GM21529 (cell line): ENCODE data around the gene CCR7.
"Not testable (repeated sequence)": the region's sequence is repeated elsewhere in the genome, so short reads cannot be mapped to it uniquely, and the experiment has no call there.

Source experiments
- ATAC-seq: cut with Tn5 transposase; IDR thresholded peaks from one replicate; pipeline ENCODE4 v1.9.1; 2021; ENCODE audit not compliant: unreplicated experiment

Gene CCR7

DNA sequence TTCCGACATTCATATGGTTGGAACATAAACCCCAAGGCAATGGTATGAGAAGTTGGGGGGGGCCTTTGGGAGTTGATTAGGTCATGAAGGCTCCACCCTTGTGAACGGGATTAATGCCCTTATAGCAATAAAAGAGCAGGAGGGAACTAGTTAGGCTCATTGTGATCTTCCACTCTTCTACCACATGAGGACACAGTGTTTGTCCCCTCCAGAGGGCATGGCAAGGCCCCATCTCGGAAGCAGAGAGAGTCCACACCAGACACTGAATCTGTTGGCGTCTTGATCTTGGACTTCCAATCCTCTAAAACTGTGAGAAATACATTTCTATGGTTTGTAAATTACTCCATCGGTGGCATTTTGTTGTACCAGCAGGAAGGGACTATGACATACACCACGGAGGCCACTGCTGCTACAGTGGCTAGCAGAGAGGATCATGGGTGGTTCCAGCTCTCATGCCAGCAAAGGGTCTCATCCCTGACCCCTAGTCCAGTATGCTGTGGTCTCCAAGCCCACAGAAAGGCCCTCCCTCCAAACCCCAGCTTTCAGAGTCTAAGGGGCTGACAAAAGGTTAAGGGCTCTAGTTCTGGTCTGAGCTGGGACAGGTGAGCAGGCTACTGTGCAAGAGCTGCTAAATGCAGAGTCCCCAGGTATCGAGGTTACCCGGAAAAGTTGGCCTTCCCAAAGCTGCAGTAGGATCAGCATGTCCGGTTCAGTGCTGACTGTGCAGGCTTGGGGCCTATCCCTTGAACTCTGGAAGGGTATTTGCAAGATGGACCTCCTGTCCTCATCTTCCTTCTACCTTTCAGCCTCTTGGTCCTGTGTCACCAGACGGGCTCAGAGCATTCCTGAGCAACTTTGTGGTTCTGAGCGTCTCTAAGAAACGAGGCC is 12.2 kb downstream of the CCR7 start:
- no peak for ATAC-seq

DNA sequence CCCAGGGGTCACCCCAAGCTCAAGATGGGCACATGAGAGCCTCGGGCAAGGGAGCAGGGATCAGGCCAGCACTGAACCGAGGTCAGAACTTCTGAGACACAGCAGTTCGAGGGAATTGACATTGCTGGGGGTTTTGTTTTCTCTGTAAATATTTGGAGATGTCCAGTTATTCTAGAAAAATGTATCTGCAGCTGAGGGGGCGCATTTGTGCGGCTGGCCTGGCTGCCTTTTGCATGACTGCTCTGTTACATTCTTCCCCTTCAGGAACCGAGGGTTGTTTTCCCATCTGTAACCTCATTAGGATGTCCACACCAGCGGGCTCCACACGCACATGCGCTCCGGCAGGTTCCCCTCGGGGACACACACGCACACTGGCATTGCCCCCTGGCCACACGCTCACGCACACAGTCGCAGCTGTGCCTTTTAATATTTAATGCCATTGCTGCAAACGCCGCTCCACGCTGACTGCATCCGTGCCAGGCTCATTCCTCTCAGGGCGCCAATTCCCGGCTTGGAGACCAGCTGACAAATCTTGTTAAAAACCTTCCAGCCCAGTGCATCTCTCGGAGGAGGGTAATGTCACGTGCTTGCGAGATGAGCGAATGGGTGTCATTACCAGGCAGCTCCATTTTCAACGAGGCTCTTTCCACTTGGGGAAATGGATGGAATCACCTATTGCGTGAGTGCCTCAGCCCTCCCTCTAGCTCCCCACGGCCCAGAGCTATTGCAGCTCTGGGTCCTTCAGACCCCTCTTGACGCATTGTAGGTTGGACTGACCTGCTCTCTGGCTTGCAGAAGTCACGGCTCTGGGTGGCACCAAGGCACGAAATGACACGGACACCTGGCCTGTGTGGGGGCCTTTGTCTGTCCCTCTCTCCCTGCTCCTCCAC is 13.1 kb downstream of the CCR7 start:
- no peak for ATAC-seq

DNA sequence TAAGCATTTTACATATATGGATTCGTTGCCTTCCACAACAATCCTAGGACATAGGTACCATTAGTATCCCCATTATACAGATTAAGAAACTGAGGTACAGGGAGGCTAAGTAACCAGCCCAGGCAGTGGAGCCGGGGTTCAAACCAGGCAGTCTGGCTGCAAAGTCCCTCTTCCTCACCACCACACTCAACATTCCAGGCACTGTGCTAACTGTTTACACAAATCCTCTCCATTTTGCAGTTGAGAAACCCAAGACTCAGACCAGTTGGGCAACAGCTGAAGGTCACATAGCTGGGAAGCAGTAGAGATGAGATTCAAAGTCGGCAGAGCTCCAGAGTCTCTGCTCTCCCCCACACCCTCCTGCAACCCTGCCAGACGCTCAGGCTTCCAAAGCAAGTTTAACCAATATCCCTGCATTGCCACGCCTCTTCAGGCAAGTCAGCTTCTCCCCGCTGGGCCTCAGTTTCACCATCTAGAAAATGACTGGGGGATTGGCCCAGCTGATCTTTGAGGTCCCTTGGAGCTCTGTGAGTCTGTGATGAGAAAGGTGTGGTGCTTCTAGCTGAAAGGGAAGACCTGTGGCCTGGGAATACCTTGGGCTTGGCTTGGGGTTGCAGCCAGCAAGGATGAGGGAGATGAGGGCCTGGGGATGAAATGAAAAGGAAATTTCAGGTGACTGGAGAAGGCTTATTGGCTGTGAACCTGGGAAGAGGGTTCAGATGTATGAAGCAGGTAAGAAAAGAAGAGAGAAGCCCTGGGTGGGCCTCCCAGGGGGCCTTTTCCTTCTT is 14.0 kb downstream of the CCR7 start:
- ATAC-seq = no peak

DNA sequence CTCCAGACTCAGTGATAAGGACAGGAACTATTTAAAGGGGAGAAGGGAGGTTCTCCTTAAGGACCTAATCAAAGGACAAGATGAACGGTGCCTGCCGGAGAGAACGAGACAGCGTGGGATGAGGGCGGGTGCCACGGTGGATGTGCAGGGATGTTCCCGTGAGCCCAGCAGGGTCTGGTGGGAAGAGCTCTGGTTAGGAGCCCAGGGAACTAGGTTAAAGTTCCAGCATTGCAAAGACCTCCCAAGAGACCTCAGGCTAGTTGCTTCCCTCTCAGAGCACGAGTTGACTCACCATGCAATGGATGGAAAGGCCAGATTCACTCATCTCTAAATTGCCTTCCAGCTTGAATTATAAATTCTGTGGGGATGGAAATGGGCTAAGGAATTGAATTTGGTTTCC is 14.7 kb downstream of the CCR7 start:
- no peak for ATAC-seq

DNA sequence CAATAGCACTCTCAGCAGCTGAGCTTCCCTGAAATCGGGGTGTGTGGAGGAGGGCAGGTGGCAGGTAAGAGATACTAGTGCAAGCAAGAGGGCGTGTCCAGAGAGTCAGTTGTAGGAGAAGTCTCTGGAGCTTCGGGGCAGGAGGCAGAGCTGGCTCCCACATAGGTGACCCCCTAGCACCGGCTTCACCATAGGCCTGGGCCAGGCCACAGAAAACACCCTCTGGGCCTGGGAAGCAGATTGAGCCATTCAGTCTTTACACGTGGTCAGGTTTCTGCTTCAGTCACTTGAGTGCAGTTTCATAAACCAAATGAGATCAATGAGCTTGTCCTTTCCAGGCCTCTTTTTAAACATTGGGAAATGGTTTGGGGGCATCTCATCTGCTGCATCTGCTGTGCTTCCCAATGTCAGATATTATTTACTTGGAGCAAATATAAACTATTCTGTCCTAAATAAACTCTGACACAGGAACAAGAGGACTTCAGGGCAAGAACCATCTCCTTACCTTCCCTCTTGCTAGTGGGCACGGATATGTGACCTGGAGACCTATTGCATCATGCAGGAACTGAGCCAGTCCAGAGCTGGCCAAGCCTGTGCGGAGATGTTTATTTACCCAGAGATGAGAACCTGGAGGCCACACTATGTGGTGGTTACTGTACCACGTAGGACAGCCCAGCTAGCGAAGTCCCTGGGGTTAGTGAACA is 16.1 kb downstream of the CCR7 start:
- no peak for ATAC-seq

DNA sequence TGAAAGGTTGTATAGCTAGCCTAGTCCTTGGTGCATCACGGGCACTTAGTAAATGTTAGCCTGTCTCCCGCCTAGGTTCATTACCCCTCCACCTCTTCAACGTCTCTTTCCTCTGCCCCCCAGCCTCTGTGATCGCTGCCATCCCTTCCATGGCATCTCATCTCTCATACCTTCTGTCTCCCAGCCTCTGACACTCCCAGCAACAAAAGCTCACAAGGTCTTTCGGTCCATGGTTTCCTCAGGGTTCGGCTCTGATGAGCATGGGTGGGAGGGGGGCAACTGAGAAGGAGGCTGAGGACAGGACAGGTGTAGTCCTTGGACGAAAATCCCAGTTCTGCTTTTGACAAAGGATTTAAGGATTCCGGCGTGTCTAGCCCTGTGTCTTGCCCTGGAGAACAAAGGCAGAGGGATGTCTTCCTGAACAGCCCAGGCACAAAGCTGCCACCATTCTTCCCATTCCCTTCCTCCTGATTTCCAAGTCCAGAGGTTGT is 16.7 kb downstream of the CCR7 start:
- ATAC-seq = no peak

DNA sequence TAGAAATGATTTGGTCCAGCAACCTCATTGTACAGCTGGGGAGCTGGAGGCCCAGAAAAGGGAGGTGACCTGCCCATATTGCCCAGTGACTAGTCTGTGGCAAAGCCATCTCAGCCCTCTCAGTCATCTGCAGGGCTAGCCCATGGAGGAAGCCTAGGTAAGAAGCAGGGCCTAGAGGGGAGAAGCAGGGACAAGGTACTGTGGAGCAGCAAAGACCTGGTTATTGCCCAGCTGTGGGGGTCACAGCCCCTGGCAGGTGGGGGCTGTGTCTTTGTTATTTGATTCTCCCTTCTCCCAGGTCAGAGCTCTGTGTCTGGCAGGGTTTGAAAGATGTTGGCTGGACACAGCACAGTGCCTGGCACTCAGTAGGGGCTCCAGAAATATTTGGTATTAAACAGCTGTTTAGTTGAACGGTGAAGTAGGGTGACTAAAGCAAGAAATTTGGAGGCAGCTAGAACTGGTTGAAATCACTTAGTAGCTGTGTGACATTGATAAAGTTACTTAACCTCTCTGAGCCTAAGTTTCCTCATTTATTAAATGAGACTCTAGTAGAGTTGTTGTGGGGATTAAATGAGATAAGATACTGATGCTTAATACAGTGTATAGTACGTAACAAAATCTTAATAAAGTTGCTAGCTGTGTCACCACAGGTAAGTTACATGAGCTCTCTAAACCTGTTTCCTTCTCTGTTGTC is 17.3 kb downstream of the CCR7 start:
- no peak for ATAC-seq

DNA sequence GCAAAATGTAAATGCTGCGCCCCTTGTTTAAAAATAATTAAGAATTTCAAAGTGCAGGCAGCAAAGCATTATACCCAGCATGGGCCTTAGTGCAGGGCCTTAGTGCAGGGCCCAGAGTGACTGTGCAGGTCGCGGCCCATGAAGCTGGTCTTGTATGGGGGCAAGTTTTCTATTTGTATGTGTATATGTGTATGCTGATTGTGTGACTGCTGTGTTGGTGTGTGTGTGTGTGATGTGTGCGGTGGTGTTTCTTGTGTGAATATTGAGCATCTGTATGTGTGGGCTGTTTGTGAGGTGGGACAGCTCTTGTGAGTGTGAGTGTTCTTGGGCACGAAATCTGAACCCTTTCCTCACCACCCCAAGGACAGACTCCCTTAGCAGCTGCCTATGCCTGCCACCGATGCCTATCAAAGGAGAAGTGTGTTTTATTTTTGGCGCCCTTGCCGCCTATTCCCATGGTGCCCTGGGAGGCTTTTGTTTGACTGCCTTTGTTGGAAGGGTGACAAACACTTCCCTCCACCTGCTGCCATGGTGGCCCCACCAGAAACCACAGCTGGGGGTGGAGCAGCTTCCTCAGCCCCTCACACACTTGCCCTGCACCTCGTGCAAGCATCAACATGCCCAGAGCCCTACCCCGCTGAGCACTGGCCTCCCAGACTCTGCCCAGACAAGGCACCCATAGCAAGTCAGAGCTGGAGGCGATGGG is 18.0 kb downstream of the CCR7 start:
- ATAC-seq = no peak

DNA sequence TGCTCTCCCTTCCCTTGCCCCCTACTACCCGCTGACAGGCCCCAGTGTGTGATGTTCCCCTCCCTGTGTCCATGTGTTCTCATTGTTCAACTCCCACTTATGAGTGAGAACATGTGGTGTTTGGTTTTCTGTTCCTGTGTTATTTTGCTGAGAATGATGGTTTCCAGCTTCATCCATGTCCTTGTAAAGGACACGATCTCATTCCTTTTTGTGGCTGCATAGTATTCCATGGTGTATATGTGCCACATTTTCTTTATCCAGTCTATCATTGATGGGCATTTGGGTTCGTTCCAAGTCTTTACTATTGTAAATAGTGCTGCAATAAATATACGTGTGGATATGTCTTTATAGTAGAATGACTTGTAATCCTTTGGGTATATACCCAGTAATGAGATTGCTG is 18.8 kb downstream of the CCR7 start:
- not testable (repeated sequence) for ATAC-seq

DNA sequence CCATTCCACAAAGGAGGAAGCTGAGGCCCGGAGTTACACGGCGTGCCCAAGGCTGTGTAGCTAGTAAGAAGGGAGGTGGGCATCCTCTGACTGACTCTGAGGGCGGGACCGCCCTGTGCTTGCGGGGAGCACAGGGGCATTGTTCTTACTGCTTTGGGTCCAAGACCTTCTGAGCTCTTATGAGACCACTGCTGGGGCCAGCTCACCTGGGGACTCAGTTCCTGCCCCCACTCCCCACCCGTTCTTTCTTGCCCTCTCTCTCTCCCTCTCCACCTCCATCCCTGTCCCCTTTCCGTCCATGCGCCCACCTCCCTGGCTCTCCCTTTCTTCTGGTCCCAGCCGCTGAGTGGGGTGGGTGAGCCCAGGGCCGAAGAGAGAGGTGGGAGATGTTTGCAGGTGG is 19.6 kb downstream of the CCR7 start:
- ATAC-seq = no peak

DNA sequence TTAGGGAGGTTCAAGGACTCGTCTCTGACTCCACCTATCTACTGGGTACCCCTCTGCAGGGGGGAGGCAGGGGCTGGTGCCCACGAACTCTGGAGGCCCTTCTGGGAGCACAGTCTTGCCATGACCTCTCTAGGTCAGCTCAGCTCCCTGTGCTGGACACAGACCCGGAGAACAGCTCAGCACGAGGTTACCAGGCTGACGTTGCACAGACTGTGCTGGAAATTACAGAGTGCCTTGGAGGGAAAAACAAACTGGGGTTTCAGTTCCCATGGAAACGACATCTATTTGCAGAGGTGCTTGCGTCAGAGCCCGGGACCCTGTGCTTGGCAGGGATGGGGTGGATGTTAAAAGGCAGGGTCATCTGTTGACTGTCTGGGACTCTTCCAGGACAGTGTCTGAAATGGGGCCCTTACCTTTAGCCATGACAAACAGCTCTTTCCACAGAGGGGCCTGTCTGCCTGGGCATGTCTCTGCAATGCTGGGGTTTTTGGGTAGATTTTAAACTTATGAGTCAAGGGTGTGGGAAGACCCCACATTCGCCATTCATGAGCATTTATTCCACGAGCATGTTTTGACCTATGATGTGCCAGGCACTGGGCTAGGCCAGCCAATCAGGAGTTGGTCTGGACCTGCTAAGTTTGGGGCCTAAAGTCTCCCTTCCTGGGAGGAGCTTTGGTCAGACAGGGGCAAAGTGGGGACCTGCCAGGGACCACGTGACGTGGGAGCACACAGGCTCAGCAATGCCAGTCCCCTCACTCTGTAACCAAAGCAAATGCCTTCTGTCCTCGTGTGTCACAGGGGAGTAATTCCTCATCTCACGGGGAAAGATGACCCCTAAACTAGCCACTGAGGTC is 22.5 kb downstream of the CCR7 start:
- no peak for ATAC-seq

DNA sequence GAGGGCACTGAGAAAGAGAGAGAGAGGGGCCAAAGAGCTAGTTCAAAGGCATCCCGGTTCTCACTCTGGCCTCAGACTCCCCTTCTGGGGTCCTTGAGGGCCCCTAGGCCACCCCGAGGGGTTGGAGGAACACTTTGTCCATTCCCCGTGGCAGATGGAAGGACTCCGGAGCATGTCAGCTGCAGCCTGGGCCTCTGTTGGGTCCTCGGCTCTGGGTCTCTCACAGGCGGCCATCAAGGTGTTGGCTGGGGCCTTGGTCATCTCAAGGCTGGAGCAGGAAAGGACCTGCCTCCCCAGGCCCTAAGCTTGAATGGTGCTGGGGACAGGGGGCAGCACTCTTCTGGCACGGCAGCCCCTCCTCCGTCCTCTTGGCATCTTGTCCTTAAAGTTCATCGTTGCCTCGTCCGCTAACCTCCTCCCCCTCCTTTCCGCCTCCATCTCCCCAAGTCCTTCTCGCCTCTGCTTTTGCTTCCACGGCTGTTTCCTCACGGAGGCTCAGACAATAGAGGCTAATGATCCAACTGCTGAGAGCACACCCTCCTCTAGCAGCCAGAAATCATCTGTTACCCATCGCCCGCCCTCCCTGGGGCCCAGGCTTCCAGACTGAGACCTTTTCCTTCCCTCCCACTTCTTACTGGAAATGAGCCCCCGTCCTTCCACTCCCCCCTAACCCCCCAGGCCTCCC is 23.3 kb downstream of the CCR7 start:
- no peak for ATAC-seq

DNA sequence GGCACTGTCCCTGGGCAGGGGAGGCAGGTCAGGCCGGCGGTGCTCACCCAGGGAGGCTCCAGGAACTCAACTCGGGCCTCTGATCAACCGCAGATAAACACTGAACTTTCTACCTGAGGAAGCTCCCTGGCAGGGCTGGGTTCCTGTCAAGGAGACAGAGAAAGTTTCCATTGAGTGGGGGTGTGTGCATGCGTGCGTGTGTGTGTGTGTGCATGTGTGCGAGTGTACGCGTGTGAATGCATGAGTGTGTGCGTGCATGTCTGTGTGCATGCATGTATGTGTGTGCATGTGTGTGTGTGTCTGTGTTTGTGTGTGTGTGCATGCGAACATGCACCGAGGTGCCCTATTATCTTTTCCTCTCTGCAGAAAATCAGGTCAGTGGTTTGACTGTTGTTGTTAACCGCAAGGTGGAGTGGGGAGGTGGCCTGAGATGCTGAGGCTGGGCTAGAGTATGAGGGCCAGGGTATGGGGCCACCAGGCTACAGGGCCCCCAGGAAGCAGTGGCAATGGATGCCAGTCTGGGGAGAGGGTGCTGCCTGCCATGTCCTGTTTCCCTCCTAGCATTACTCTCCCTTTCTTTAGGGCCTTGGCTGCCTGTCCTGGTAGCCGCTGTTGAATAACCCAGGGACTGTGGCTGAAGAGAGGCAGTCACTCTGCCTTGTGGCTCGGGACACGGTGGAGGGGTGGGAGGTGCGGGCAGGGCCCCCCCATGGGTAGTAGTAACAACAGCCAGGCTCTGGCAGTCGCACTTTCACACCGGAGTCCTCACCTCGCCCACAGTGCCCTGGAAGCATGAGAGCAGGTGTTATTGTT is 24.0 kb downstream of the CCR7 start:
- no peak for ATAC-seq

DNA sequence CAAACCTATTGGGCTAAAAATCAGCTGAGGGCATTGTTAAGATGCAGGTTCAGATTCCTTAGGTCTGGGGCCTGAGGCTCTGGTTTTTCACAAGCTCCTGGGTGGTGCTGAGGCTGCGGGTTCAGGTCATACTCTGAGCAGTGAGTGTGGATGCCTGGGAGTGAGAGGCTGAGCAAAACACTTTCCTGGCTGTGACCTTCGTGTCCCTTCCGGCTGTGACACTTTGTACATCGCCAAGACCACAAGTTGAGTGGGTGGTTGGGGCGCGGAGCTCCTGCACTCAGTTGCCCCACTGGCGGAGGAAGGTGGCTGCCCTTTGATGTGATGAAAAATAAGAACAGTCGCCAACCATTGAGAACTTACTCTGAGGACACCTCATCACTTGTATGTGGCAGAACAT is 24.8 kb downstream of the CCR7 start:
- no peak for ATAC-seq

DNA sequence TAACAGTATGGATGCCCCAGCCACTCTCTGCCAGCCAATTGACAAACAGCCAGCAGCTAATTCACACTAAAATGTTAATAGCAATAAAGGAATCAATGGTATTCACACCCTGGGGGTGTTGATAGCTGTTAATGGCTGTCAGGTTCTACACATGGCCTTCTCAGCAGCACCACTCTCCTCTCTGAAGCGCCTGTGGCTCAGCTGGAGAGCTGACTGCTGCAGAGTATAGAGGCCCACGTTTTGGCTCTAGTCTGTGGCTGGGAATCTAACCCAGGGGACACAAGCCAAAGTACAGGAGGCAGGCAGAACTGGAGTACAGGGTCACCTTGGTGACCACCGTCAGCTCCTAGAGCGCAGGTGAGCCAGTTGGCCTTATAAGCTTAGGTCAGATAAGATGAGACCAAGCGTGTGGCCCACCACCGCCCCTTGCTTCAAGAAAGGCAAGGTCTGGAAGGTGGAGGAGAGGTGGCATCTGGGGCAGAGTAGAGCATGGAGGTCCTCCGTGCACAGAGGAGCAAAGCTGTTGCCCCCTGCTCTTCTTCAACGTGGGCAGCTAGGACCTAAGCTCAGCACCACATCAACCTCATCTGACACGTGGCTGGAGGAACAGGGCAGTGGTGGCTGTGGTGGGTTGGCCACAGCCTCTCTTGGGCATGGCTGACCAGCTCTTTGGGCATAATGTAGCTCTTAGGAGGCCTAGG is 25.4 kb downstream of the CCR7 start:
- no peak for ATAC-seq

DNA sequence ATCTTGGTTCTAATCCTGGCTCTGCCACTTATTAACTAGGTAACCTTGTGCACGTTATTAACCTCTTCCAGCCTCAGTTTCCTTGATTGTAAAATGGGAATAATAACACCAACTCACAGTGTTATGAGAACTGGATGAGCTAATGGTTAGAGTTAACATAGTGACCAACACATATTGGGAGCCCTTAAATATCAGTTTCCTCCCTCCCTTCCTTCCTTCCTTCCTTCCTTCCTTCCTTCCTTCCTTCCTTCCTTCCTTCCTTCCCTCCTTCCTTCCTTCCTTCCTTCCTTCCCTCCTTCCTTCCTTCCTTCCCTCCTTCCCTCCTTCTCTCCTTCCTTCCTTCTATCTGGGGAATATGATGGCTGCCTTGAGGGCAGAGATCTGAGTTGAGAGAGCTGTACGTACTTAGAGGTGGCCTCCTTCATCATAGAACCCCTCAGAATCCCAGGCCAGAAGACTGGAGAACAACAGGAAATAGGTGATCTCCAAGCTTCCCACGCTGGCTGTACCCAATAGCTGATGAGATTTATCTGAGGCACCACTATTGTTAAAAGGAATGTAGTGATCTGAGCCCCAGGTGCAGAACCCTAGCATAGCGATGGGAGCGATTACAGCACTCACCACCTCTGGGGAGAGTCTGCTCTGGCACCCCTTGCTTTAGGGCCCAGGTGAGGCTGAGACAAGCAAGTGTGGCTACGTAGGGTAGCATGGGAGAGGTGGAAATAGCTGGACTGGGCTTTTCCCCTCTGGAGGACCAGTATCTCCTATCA is 26.2 kb downstream of the CCR7 start:
- ATAC-seq = no peak
